ENCODE results near the gene ZNF415.

ZNF415 gene

DNA sequence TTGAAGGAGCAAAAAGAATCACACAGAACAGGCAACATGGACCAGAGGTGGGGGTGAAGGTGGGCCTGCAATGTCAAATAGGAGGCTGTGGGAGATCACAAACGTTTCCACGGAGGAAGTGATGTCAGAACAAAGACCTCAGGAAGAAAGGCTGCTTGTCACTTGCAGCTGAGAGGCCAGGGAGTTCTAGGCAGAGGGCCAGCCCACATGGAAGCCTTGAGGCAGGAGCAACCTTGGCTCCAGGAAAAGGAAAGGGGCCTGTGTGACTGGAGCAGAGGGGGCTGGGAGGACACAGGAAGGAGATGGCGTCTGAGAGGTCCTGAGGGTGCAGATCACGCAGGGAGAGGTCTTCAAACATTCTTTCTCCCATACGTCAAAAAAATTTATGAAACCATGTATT, 45.8 kb downstream of the ZNF415 start:
- peak overlapping the region; percentile 36 for H3K27ac ChIP-seq (ENCODE audit: low read depth, low read length, severe bottlenecking)
- no peaks in the 10 kb centered on the region for H3K9me3 ChIP-seq (ENCODE audit: control insufficient read depth, low read length)
- no peaks in the 10 kb centered on the region for H3K4me1 ChIP-seq (ENCODE audit: control insufficient read depth, insufficient read depth, low read length, poor library complexity, severe bottlenecking)
- H3K36me3 ChIP-seq (ENCODE audit: control insufficient read depth, insufficient read depth, low read length), result peaks cover 97% of the 10 kb centered on the region
- 64 to 81% methylated on average over 2 to 5 of the region's 5 CpGs for WGBS, 2 experiments (ENCODE audit: insufficient coverage in 2 of 2)
- H3K4me3 ChIP-seq (ENCODE audit: extremely low read depth, insufficient read depth, low read length, poor library complexity, severe bottlenecking), result no peak overlapping the region

DNA sequence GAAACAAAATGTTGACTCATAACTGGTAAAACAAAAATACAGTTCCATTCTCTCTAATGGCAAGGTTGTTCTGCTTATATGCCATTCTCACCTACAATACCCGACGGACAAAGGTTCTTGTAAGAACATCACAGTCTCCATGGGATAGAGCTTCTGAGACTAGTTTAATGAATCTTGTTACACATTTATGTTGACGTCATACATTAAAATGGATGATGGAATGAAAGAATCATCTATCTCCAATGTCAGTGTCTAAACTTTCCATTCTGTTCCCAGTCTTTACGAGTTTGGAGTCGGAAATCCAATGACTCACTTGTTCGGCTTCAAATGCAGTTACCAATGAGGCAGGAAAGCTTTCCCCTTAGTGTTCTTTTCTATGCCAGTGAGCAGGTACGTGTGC, 47.2 kb downstream of the ZNF415 start:
- no peak overlapping the region for H3K4me3 ChIP-seq (ENCODE audit: extremely low read depth, insufficient read depth, low read length, poor library complexity, severe bottlenecking)
- no peak overlapping the region for H3K27ac ChIP-seq (ENCODE audit: low read depth, low read length, severe bottlenecking)
- 93 to 94% methylated on average over 3 to 4 of the region's 7 CpGs for WGBS, 2 experiments (ENCODE audit: insufficient coverage in 2 of 2)
- H3K36me3 ChIP-seq (ENCODE audit: control insufficient read depth, insufficient read depth, low read length), result peaks cover 96% of the 10 kb centered on the region
- H3K4me1 ChIP-seq (ENCODE audit: control insufficient read depth, insufficient read depth, low read length, poor library complexity, severe bottlenecking), result no peaks in the 10 kb centered on the region
- no peaks in the 10 kb centered on the region for H3K9me3 ChIP-seq (ENCODE audit: control insufficient read depth, low read length)

DNA sequence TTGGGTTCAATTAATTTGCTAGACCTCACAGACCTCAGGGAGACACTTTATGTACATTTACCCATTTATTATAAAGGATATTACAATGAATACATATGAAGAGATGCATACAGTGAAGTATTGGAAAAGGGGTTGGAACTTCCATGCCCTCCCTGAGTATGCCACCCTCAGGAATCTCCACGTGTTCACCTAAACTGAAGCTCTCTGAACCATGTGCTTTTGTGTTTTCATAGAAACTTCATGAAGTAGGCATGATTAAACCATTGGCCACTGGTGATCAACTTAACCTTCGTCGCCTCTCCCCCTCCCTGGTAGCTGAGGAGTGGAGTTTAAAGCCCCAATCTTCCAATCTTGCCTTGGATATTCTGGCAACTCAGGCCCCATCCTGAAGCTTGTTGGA, 49.8 kb downstream of the ZNF415 start:
- peaks cover 86% of the 10 kb centered on the region for H3K36me3 ChIP-seq (ENCODE audit: control insufficient read depth, insufficient read depth, low read length)
- H3K4me1 ChIP-seq (ENCODE audit: control insufficient read depth, insufficient read depth, low read length, poor library complexity, severe bottlenecking), result no peaks in the 10 kb centered on the region
- no peak overlapping the region for H3K27ac ChIP-seq (ENCODE audit: low read depth, low read length, severe bottlenecking)
- H3K4me3 ChIP-seq (ENCODE audit: extremely low read depth, insufficient read depth, low read length, poor library complexity, severe bottlenecking), result no peak overlapping the region
- WGBS, 2 experiments (ENCODE audit: insufficient coverage in 2 of 2), result 100% methylated on average over 1 of the region's 3 CpGs; no CpG with 5 or more reads in 1 of the 2 experiments
- H3K9me3 ChIP-seq (ENCODE audit: control insufficient read depth, low read length), result no peaks in the 10 kb centered on the region

DNA sequence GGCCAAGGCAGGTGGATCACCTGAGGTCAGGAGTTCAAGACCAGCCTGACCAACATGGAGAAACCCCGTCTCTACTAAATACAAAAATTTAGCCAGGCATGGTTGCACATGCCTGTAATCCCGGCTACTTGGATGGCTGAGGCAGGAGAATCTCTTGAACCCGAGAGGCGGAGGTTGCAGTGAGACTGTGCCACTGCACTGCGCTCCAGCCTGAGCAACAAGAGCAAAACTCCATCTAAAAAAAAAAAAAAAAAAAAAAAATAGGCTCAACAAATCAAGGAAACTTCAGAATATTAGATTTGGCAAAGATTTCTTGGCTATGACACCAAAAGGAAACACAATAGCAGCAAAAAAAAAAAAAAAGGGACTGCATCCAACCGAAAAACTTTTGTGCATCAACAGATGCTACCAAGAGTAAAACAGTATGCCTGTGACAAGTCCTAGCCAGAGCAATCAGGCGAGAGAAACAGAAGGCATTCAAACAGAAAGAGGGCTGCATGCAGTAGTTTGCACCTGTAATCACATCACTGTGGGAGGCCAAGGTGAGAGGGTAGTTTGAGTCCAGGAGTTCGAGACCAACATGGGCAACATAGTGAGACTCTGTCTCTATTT, 53.3 kb downstream of the ZNF415 start:
- H3K27ac ChIP-seq (ENCODE audit: low read depth, low read length, severe bottlenecking), result no peak overlapping the region
- no peak overlapping the region for H3K4me3 ChIP-seq (ENCODE audit: extremely low read depth, insufficient read depth, low read length, poor library complexity, severe bottlenecking)
- 80 to 86% methylated on average over 1 to 5 of the region's 8 CpGs for WGBS, 2 experiments (ENCODE audit: insufficient coverage in 2 of 2)
- peaks cover 79% of the 10 kb centered on the region for H3K36me3 ChIP-seq (ENCODE audit: control insufficient read depth, insufficient read depth, low read length)
- no peaks in the 10 kb centered on the region for H3K9me3 ChIP-seq (ENCODE audit: control insufficient read depth, low read length)
- H3K4me1 ChIP-seq (ENCODE audit: control insufficient read depth, insufficient read depth, low read length, poor library complexity, severe bottlenecking), result no peaks in the 10 kb centered on the region

DNA sequence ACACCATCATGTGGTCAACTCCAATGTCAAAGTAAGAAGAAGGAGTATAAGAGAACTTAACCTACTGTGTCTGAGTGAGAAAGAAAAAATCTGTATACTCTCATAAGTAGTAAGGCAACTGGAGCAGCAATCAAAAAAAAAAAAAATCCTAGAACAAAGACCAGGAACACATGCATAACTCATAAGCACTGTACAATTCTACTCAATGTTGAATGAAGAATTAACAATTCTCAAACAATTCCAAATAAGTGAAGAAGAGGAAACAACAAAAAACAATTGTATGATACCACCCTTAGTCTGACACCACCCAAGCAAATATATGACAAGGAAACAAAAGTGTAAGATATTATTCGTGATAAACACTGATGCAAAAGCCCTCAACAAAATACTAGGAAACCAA, 54.0 kb downstream of the ZNF415 start:
- no peak overlapping the region for H3K4me3 ChIP-seq (ENCODE audit: extremely low read depth, insufficient read depth, low read length, poor library complexity, severe bottlenecking)
- no peaks in the 10 kb centered on the region for H3K4me1 ChIP-seq (ENCODE audit: control insufficient read depth, insufficient read depth, low read length, poor library complexity, severe bottlenecking)
- WGBS, 2 experiments (ENCODE audit: insufficient coverage in 2 of 2), result no CpG with 5 or more reads among the region's 1 CpG
- peaks cover 79% of the 10 kb centered on the region for H3K36me3 ChIP-seq (ENCODE audit: control insufficient read depth, insufficient read depth, low read length)
- no peak overlapping the region for H3K27ac ChIP-seq (ENCODE audit: low read depth, low read length, severe bottlenecking)
- no peaks in the 10 kb centered on the region for H3K9me3 ChIP-seq (ENCODE audit: control insufficient read depth, low read length)

DNA sequence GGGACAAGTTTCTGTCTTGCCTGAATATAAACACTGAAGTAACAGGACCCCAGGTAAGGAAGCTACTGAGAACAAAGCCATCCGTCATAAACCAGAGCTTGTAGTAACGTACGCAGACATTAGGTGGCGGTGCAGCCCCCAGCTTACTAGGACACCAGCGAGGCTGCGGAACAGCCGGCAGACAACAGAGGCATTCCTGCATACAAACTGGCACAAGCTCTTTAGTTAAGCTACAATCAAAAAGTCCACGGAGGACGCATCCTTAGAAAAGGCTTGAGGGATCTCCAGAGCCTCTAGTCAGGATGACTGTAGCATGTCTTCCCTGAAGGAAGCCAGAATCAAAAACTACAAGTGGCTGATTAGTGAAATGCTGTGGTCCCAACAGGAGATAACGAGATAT, 55.7 kb downstream of the ZNF415 start:
- Histone ChIP-seq H3K36me3 (ENCODE audit: control insufficient read depth, insufficient read depth, low read length) (peaks cover 79% of the 10 kb centered on the region), H3K27ac (ENCODE audit: low read depth, low read length, severe bottlenecking) (no peak overlapping the region), H3K9me3 (ENCODE audit: control insufficient read depth, low read length) (no peaks in the 10 kb centered on the region), H3K4me1 (ENCODE audit: control insufficient read depth, insufficient read depth, low read length, poor library complexity, severe bottlenecking) (no peaks in the 10 kb centered on the region), H3K4me3 (ENCODE audit: extremely low read depth, insufficient read depth, low read length, poor library complexity, severe bottlenecking) (no peak overlapping the region)
- WGBS, 2 experiments (ENCODE audit: insufficient coverage in 2 of 2), result 20% methylated on average over 10 of the region's 10 CpGs

DNA sequence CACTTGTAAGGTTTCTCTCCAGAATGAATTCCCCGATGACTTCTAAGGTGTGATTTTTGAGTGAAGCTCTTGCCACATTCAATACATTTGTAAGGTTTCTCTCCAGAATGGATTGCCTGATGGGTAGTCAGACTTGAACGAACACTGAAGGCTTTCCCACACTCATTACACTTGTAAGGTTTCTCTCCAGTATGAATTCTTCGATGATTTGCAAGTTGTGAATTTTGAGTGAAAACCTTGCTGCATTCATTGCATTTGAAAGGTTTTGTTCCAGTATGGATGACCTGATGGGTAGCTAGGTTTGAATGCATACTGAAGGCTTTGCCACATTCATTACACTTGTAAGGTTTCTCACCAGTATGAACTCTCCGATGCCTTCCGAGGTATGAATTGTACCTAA, 63.9 kb downstream of the ZNF415 start:
- Histone ChIP-seq H3K36me3 (ENCODE audit: control insufficient read depth, insufficient read depth, low read length) (peaks cover 87% of the 10 kb centered on the region), H3K27ac (ENCODE audit: low read depth, low read length, severe bottlenecking) (no peak overlapping the region), H3K4me3 (ENCODE audit: extremely low read depth, insufficient read depth, low read length, poor library complexity, severe bottlenecking) (no peak overlapping the region), H3K9me3 (ENCODE audit: control insufficient read depth, low read length) (peaks cover 40% of the 10 kb centered on the region), H3K4me1 (ENCODE audit: control insufficient read depth, insufficient read depth, low read length, poor library complexity, severe bottlenecking) (no peaks in the 10 kb centered on the region)
- no CpG with 5 or more reads among the region's 5 CpGs for WGBS, 2 experiments (ENCODE audit: insufficient coverage in 2 of 2)

DNA sequence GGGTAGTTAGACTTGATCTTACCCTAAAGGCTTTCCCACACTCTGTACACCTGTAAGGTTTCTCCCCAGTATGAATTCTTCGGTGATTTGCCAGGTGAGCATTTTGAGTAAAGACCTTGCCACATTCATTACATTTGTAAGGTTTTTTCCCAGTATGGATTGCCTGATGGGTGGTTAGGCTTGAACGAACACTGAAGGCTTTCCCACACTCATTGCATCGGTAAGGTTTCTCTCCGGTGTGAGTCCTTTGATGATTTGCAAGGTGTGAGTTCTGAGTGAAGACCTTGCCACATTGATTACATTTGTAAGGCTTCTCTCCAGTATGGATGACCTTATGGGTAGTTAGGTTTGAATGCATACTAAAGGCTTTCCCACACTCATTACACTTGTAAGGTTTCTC, 64.5 kb downstream of the ZNF415 start:
- peaks cover 81% of the 10 kb centered on the region for H3K36me3 ChIP-seq (ENCODE audit: control insufficient read depth, insufficient read depth, low read length)
- no peaks in the 10 kb centered on the region for H3K4me1 ChIP-seq (ENCODE audit: control insufficient read depth, insufficient read depth, low read length, poor library complexity, severe bottlenecking)
- peaks cover 41% of the 10 kb centered on the region for H3K9me3 ChIP-seq (ENCODE audit: control insufficient read depth, low read length)
- no peak overlapping the region for H3K27ac ChIP-seq (ENCODE audit: low read depth, low read length, severe bottlenecking)
- H3K4me3 ChIP-seq (ENCODE audit: extremely low read depth, insufficient read depth, low read length, poor library complexity, severe bottlenecking), result no peak overlapping the region
- 90% methylated on average over 2 of the region's 4 CpGs; no CpG with 5 or more reads in 1 of the 2 experiments for WGBS, 2 experiments (ENCODE audit: insufficient coverage in 2 of 2)

DNA sequence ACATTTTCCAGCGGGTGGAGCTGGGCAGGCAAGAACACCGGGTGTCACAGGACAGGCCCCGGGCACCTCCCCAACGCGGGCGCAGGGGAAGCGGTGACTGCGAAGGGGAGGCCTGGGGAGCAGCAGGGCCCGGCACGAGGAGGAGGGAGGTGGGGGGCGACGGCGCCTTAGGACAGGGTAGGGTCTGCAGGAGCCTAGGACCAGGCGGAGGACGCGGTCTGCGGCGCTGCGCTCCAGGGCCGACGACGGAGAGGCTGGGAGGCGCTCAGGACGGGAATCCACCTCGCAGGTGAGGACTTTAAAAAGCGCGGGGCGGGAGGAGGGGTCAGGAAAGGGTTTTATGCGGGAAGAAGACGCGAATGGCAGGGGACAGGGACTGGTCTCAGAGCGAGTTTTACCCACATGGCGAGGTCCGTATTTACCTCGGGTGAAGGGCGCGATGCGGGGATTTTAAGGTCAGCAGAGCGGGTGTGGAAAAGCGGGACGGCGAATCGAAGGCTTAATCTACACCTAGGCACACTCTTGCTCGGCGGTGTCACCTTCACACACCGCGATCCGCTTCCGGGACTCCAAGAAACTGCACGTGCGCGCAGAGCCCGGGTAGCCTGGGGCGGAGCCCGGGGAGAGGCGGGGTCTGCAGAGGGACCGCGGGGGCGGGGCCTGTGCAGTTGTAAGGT, 74.7 kb downstream of the ZNF415 start:
- Histone ChIP-seq H3K27ac (ENCODE audit: low read depth, low read length, severe bottlenecking) (no peak overlapping the region), H3K36me3 (ENCODE audit: control insufficient read depth, insufficient read depth, low read length) (no peaks in the 10 kb centered on the region), H3K9me3 (ENCODE audit: control insufficient read depth, low read length) (peaks cover 34% of the 10 kb centered on the region), H3K4me1 (ENCODE audit: control insufficient read depth, insufficient read depth, low read length, poor library complexity, severe bottlenecking) (no peaks in the 10 kb centered on the region), H3K4me3 (ENCODE audit: extremely low read depth, insufficient read depth, low read length, poor library complexity, severe bottlenecking) (no peak overlapping the region)
- WGBS, 2 experiments (ENCODE audit: insufficient coverage in 2 of 2), result 47 to 51% methylated on average over 51 to 53 of the region's 59 CpGs

All from mesodermal cell (in vitro differentiated cells).